ENCODE measurements around the gene TEDDM1.

Gene TEDDM1

DNA sequence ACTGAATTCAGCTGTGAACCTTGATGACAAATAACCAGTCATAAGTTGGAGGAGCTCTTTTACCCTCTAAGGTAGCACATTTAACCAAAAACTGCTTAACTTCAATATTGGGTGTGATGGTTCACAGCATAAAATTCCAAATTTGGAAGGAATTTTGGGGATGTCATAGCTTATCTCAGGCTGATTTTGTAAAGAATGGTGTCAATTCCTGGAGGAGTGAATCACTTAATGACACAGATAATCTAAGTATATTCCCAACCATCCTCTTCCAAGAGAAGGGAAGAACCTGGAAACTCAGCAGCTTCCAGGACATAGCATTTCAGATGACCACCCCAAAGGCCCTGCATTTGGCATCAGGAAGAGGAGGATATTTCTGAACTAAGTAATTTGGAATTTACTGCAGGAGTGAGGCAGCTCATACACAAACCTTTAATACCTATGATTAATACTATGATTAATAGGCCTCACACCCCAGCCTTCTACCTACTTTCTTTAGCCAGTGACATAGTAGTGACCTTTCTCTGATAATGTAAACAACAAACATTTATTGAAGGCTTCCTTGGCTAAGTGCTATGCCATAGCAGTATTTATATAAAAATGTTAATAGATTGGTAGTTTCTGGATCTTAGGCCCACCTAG, 23.4 kb downstream of the TEDDM1 start:
- DNase-seq, result no peak

DNA sequence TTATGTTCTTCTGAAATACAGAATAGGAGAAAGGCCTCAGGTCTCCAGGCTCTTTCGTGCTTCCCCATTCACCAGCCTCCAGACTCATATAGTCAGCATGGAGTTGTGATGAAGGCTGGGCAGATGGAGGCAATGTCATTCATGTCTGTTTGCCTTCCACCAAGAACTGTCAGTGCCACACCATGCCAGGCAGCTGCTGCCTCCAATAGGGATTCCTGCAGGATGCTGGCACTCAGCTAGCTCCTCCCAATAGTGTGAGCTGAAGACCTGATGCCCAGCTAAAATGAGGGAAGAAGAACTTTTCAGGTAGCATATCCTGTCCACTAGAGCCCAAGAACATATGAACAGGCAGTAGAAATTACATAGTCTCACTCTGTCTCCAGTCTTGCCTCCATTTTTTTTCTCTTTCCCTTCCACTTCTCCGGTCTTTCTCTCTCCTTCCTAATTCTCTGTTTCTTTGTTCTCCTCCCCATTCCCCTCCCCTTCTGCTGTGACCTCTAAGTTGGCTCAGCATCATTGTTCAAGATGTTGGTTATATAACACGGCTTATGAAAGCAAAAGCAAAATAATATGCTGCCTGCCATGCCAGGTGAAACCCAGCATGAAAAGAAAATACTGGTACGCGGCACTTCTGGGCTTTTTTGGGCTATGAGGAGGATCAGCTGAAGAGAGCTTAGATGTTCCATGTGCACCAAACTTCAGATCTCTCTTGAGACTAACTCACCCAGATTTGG, 26.2 kb downstream of the TEDDM1 start:
- no peak for DNase-seq

DNA sequence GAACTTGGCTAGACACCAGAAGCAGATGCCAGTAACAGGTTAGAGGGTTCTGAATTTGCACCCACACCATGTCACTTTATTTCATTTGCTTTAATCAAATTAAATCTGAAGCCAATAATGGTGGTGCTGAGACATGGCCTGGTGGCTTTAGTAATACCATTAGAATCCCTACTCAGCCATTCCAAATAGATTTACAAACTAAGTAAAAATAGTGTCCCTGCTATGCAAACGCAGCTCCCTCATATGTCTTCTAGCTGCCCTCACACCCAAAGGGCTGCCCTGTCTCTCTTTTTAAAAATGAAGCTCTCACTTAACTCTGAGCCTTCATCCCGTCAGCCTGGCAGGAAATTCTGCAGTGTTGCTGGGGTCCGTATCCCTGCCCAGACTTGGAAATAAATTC, 29.9 kb downstream of the TEDDM1 start:
- no peak for DNase-seq

DNA sequence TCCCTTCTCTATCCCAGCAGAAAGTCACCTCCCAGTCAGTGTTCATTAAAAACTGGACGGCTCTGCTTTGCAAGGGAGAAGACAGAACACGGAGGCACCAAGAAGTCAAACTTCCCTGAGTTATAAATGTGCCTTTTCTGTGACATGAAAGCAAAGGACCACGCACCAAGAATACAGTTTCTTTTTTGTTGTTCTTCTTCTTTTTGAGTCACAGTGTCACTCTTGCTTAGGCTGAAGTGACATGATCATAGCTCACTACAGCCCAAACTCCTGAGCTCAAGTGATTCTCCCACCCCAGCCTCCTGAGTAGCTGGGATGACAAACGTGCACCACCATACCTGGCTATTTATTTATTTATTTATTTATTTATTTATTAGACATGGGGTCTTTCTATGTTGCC, 31.6 kb downstream of the TEDDM1 start:
- no peak for DNase-seq

DNA sequence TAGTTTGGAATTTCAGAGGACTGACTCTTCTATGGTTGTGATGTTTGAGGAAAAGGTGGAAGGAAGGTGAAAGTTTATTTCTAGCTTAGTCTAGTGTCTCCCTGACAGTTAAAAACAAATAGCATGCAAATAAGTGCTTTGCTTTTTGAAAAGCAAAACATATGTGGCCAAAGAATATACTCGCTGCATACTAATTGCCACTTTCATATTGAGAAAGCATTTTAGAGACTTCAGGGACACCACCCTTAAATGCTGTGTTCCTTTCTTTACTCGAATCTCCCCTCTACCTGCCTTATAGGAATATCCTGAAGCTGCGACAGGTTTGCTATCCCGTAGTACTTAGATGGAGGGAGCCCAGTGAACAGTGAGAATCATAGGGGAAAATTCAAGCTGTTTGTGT, 32.1 kb downstream of the TEDDM1 start:
- no peak for DNase-seq

DNA sequence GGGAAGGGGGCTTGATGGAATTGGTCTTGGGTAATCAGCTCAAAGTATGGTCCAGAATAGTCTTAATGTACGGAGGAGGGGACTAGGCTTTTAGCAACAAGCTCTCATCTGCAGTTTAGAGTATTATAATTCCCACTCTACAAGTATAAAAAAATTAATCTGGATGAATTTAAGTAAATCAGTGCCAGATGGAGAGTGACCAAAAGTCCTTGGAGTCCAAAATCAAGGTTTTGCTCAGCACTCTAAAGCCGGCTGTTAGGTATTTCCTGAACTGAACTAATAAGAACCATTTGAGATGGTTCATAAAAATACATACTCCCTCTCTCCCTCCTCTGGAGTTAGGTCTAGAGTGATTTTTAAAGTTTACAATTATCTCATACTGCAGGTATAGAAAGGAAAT, 32.5 kb downstream of the TEDDM1 start:
- DNase-seq, result no peak

DNA sequence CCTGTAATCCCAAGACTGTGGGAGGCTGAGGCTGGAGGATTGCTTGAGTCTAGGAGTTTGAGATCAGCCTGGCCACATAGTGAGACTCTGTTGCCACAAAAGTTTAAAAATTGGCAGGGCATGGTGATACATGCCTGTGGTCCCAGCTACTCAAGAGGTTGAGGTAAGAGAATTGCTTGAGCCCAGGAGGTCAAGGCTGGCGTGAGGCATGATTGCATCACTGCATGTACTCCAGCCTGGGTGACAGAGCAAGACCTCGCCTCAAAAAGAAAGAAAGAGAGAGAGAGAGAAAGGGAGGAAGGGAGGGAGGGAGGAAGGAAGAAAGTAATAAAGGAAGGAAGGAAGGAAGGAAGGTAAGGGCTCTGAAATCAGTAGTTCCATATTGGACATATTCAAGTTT, 33.9 kb downstream of the TEDDM1 start:
- DNase-seq, result no peak

DNA sequence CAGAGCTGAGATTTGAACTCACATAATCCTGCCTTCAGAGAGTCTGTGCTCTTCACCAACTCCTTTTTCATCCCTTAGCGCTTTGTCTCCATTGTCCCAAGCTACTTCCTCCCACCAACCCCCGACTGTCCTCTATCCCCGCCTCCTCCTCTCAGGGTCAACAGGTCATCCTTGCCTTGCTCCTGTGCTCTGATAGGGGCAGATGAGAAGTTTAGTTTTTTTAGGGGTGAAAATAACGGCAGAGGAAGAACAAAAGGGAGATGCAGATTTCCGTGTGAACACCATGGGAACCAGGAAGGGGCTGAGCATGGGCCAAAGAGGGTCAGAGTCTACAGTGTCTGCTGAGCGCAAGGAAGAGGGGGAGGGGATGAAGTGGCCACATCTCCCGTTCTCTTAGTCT, 40.8 kb downstream of the TEDDM1 start:
- no peak for DNase-seq

DNA sequence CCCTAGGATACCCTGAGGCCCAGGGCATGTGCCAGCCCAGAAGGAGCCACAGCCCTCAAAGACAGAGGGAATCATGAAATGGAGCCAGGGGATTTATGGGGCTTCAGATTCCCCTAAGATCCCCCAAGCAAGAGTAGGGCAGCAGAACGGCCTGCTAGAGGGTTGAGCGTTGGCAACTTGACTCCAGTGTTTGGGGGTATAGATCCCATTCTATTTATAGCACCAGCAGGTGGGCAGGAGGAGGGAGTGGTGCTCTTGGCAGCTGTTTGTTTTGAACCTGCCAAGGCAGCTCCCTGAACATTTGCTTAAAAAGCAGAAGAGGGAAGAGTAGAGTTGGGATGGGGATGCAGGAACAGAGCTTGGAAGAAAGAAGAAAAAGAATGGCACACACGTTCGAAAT, 42.6 kb downstream of the TEDDM1 start:
- no peak for DNase-seq

DNA sequence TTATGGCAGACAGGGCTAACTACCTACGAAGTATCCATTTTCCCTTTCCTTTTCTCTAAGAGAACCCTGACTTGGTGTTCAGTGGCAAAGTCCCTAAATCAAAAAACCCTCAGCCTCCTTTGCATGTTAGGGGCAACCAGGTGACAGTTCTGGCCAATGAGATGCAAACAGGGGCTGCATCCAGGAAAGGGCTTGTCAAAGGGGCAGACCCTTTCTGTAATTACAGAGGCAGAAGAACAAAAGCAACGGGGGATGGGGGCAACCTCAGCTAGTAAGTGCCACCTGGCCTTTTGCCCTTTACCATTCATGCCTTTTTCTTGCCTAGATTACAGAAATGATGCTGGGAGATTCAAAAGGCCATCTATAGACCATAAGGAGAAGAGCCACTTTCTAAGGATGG, 43.3 kb downstream of the TEDDM1 start:
- no peak for DNase-seq

DNA sequence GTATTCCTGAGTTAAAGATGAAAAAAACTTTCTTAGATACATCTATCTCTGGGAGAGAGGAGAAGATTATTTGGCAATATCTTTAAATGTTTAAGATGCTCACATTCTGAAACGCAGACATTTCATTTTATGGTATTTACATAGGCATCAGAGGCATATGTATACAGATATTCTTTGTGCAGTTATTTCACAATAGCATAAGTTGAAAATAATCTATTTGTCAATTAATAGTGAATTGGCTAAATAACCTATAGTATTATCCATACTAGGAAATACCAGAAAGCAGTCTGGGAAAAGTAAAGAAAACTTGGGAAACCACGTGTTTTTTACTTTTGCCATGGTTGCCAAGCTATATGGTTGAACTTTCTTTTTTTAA, 44.8 kb downstream of the TEDDM1 start:
- no peak for DNase-seq

DNA sequence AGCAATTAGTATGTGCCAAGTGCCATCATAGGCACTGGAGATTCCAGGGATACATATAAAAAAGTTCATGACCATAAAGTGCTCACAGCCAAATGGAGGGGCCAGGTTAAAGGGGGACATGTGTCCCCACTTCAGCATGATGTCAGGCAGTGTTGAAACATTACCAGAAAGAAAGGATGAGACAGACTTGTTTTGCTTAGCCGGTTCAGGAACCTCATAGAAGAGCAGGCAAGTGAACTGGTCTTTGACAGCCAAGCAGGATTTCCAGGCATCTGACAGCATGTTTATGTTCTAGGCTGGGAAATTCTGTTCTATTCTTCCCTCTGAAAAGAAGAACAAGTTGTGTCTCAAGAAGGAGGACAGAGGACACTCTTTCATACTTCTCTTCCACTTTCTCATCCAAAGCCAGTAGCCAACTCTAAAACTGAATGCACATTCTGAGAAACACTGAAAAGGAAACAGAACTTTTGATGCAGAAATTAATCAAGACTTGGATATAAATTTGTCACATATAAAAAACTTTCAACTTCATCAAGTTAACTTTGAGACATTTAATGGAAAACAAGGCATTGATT, 48.6 kb downstream of the TEDDM1 start:
- no peak for DNase-seq

DNA sequence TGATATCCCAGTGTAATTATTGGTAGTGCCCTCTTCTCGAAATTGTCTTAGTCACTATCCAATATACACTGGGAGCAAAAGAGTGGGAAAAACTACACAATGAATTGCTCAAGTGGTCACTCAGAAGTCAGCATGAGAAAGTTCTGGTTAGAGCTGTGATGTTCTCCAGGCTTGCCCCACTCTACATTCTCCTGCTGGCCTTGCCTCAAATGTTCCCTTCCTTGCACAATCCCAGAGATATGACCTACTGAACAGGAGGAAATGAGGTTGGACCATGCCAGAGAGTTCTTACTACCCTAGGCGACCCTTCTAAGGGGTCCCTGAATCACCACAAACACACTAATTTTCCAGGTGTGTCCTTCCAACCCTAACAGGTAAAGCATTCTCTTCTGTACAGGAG, 49.6 kb downstream of the TEDDM1 start:
- DNase-seq, result no peak

DNA sequence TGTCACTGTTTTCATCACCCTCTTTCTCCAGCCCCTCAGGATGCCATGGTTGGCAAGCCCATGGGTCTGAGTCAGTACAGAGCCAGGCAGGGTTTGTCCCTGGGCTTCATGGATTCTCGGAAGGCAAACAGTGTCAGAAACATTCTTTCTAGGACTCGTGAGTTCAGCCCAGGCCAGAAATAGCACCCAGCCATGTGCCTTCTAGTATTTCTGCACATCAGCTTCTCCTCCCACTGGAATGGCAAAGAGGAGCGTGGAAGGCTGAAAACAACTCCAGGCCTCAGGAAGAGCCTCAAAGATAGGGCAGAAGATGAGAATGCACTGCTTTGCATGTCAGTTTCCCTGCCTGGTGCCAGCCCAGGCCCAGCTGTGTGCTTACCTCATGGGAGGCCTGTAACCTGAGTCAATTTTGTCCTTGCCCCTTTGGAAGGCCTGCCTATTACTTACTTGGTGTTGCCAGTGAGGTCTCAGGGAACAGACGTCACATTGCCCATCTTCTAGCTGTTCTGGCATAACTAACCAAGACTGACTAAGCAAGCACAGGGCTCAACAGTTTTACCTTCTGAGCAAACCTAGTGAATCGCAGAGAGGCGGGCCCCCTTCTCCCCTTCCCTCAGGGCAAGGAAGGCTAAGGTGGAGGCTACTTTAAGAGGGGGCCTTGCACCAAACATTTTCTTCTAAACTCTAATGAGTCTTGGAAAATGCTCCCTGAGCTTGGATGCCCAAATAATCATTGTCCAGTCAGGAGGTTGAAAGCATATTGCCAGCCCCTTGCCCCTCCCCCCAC, 51.3 kb downstream of the TEDDM1 start:
- DNase-seq, result no peak
